PC-3 (cell line): ENCODE measurements around the gene EPS8L3.

Source experiments
- CTCF ChIP-seq: fragments of 300-600 bp; sonication (generic); conservative IDR thresholded peaks from 2 replicates; pipeline ENCODE4 v1.5.1; 2017; ENCODE audit warnings: antibody characterized with exemption, low read depth, mild to moderate bottlenecking, low read length
- EZH2 ChIP-seq: fragments of 300-600 bp; sonication (generic); IDR thresholded peaks from one replicate; pipeline ENCODE4 v1.6.1; 2017; ENCODE audit warnings: antibody characterized with exemption, mild to moderate bottlenecking, low read length; ENCODE audit not compliant: unreplicated experiment
- EZH2phosphoT487 ChIP-seq: fragments of 300-600 bp; sonication (generic); IDR thresholded peaks from 2 replicates; pipeline ENCODE4 v1.6.1; 2018; ENCODE audit warnings: mild to moderate bottlenecking, antibody characterized with exemption, low read length, borderline replicate concordance

GRCh38 chr1:109770331-109771095 lies 6.8 kb upstream of the EPS8L3 start:
- no peak for TF ChIP-seq CTCF
- TF ChIP-seq EZH2, result no peak
- TF ChIP-seq EZH2phosphoT487, result no peak
